ENCODE measurements around the gene RAB6C. TPM values are rescaled to one million over a fixed set of nuclear protein-coding genes. Genes with fewer than 3 reads are reported as not detected.

Gene RAB6C
- total and polyA plus RNA-seq, 2 of the 8 experiments (the other 6 are each of a cell fraction or from before 2014, with no cell fraction given), result 0.03 to 0.09 TPM

- TF ChIP-seq RNF2 (IDR thresholded peaks at IDR 0.05; ENCODE audit: borderline replicate concordance, low read depth, low read length, missing control alignments, poor library complexity, severe bottlenecking) (no peak), CTCF (IDR thresholded peaks at IDR 0.05; ENCODE audit: control extremely low read depth in 1 of 3, insufficient read depth in 1 of 3, low read depth in 1 of 3, low read length in 3 of 3) (no peak), CHD7 (IDR thresholded peaks at IDR 0.05; ENCODE audit: insufficient replicate concordance, low read length) (no peak), TCF12 (IDR thresholded peaks at IDR 0.05; ENCODE audit: low read depth, low read length) (no peak), CREB1 (IDR thresholded peaks at IDR 0.05) (no peak), SP1 (IDR thresholded peaks at IDR 0.05; ENCODE audit: low read depth, low read length) (no peak)
Measured at GRCh38 chr2:129957891-129958290, 21.6 kb upstream of the RAB6C start (continued).
